GM19193 (cell line): ENCODE results near the gene FARS2.

ENCODE experiments used
- POLR2A ChIP-seq: IDR thresholded peaks from 4 replicates; pipeline ENCODE4 v1.6.1; 2011; ENCODE audit not compliant: insufficient read depth, insufficient read length; ENCODE audit errors: extremely low read depth

The FARS2 gene

DNA sequence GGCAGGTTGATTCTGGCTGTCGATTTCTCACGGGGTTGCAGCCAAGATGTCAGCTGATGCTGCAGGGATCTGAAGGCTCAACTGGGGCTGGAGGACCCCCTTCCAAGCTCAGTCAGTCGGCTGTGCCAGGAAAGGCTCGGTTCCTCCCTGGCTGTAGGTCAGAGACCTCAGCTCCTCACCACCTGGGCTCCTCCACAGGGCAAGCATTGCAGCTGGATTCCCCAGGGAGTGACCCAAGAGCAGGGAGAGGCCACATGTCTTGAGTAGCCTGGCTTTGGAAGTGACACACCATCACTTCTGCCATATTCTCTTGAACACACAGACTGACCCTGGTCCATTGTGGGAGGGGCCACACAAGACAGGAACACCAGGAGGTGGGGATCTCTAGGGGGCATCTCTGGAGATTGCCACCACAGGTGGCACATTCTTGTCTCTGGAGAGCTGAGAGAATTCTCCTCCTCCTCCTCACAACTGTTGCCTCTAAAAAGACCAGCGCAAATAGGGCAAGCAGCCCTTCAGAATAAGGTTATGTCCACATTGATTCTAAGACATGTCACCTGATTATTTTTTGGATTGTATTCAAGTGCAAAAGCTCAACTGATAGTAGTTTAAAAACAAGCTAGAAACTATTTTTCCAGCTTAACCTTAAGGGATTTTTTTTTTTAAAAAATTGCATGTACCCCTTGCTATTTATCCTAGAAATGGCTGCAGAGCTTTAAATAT lies 474.9 kb downstream of the FARS2 start:
- no peak for TF ChIP-seq POLR2A

DNA sequence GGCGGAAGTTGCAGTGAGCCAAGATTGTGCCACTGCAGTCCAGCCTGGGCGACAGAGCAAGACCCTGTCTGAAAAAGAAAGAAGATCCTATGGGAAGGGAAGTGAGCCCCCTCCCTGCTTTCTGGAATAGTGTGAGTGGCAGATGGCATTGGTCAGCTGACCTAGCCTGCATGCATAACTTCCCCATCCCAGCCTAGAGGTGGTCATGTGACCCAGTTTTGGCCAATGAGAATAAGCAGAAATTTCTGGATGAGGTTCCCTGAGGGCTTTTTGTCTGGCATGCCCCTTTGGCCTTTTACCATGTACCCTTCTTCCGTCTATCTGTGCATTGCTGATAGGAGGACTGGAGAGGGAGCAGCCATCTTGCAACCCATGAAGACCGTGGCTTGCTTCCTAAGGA lies 476.1 kb downstream of the FARS2 start:
- no peak for TF ChIP-seq POLR2A

GRCh38 chr6:5738211-5738610 lies 476.9 kb downstream of the FARS2 start:
- TF ChIP-seq POLR2A, result no peak

GRCh38 chr6:5744497-5744896 lies 483.2 kb downstream of the FARS2 start:
- no peak for TF ChIP-seq POLR2A

DNA sequence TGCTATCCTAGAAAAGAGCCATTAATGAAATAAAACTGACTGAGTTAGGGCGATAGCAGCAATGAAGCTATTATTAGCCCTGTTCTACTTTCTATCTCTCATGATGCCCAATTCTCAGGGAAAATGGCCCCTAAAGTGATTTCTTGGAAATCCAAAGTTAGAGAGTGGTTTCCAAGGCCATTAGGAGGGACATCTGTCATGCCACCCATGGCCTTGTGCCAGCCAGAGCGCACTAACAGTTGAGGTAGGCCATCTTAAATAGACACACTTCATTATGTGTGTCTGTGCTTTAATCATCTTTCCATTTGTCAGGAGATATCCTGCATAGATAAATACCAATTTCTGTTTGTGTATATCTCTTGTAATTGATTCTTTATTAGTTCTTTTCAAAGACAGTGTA lies 483.8 kb downstream of the FARS2 start:
- TF ChIP-seq POLR2A, result no peak

GRCh38 chr6:5746053-5746758 lies 484.9 kb downstream of the FARS2 start:
- no peak for TF ChIP-seq POLR2A

DNA sequence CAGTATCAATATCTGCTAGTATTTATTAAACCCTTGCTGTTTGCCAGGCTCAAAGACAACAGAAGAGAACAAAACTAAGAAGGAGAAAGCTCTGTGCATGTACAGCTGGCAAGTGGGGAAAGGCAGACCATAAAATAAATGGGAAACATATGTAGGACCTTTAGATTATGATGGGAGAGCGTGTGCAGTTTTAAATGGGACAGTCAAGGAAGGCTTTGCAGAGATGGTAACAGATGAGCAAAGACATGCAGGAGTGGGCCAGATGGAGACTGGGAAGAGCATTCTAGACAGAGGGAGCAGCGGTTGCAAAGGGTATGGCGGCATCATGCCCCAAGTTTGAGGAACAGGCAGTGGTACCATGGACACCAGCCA lies 485.4 kb downstream of the FARS2 start:
- no peak for TF ChIP-seq POLR2A

DNA sequence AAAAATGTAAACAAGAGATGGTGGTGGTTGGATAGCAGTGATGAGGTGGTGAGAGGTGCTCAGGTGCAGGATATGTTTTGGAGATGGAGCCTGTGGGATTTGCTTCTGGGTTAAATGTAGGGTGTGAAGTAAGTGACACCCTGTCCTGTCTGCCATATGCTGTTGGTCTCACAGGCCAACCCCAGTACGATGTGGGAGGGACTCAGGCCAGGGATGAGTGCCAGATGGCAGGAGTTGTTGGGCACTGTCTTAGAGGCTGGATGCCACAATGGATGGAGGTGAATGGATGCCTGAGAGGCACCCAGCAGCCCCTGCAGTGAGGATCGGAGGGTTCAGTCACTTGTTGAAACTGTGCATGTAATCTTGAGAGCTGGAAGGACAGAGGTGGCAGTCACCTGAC lies 486.1 kb downstream of the FARS2 start:
- TF ChIP-seq POLR2A, result no peak

GRCh38 chr6:5749016-5749650 lies 487.8 kb downstream of the FARS2 start:
- TF ChIP-seq POLR2A, result no peak

- no peak for TF ChIP-seq POLR2A
Observed at GRCh38 chr6:5749651-5750215, 488.4 kb downstream of the FARS2 start.

- no peak for TF ChIP-seq POLR2A
Observed at GRCh38 chr6:5751525-5752390, 490.4 kb downstream of the FARS2 start.

- TF ChIP-seq POLR2A, result no peak
Observed at GRCh38 chr6:5752391-5752680, 491.0 kb downstream of the FARS2 start.

GRCh38 chr6:5753209-5753608 lies 491.9 kb downstream of the FARS2 start:
- no peak for TF ChIP-seq POLR2A

GRCh38 chr6:5754904-5755303 lies 493.6 kb downstream of the FARS2 start:
- no peak for TF ChIP-seq POLR2A

DNA sequence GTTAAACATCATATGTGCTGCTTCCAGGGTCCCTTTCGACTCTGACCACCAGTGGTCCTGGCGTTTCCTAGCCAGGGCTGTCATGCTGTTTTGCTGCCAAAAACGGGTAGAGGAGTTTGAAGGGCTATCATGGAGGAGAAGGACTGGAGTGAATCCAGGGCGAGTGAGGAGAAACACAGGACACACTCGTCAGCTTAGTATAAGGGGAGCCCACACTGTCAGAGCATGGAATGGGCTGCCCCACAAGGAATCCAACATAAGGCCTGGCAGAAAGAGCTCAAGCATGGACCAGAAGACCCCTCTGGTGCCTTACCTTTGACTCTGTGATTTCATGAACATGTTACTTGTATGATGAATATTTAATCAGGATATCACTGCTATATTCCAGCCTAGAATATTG lies 498.3 kb downstream of the FARS2 start:
- no peak for TF ChIP-seq POLR2A

DNA sequence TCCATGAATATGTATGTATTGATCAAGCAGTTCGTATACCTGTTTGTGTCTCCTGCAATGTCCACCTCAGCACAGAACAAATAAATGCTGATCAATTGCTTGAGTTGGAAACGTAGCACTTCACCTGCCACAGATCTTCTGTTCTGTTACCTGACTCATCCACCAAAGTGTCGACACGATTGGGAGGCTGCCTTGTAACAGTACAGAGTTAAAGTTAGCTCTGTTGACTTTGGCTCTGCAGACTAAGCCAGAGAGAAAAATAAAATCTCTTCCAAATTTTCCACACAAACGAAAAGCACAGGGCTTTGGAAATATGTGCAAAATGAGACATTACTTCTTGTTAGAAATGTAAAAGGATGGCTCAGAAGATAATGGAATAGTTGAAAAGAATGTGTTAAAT lies 500.1 kb downstream of the FARS2 start:
- no peak for TF ChIP-seq POLR2A

DNA sequence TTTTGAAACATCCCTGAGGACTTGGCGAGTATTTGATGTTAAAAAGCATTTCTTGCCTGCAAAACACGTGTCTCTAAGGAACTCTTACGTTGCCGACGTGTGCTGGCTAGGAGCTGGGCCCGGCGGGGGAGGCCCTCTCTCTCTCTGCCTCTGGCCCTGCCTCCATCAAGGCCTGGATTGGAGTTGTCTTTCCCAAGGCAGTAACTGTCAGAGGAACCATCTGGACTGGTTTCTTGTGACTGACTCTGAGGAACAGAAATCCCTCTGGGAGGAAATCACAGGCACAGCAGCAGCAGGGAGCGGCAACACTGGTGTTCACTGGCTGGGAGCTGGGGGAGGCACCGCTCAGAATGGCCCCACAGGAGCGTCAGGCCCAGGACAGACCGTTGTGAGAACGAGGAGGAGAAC lies 501.3 kb downstream of the FARS2 start:
- no peak for TF ChIP-seq POLR2A
